Forelimb muscle (tissue), 1 donor: Measurements from ENCODE around the gene ERC1. TPM values are rescaled to one million over a fixed set of nuclear protein-coding genes. Genes with fewer than 3 reads are reported as not detected.
A peak's percentile ranks its signal among the peaks of the same experiment; 100 is the strongest.
"Not testable (repeated sequence)": the region's sequence is repeated elsewhere in the genome, so short reads cannot be mapped to it uniquely, and the experiment has no call there.

Source experiments
- DNase-seq: peaks from one replicate; pipeline ENCODE4 v3.0.0-alpha.2; 2013; ENCODE audit warnings: low read depth
- polyA plus RNA-seq: library from polyadenylated mRNA; unstranded; fragments of 120-200 nt; gene quantifications from one replicate; pipeline ENCODE4 v1.2.1, GENCODE V29; 2013; ENCODE audit not compliant: insufficient read length

Gene ERC1
- polyA plus RNA-seq, 1 donor, result 20.4 TPM

DNA sequence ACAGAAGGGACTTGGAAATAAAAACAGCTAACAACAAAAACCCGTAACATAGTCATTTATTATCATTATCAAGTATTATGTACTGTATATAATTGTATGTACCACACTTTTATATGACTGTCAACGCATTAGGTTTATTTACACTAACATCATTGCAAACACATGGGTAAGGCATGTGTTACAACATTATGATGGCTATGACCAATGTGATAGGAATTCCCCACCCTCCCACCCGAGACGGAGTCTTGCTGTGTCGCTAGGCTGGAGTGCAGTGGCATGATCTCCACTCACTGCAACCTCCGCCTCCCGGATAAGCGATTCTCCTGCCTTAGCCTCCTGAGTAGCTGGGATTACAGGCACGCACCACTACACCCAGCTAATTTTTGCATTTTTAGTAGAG, 82.6 kb downstream of the ERC1 start:
- DNase-seq, result no peak

DNA sequence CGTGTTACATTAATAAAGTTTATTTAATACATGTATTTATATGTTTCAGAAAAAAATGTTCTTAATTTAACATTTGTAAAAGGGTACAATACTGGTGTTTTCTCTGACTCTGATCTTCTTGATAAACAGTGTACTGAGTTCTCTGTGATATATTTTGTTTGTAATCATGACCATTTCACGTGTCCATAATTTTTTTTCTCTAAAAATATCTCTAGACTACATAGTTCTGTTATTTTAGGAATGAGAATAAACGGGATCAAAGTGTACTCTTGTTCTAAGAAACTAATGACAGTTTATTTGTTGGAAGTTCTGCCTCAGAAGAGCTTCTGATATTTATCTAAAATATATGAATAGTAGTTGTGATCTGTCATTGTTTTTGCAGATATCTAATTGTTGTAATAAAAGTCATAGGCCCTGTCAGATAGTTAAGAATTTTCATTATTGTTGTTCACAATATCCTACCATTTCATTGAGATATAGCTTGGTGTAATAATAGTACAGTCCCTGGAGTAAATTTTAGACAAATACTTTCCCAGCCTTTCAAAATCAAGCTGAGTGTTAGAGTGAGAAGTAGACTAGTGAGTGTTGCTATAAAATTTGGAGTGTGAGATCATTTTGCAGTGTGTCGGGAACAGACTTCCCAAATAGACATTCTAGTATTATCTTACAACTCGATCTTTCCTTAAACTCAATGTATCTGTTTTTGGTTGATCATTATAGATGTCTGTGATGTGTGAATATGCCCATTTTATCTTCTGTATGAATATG, 86.2 kb downstream of the ERC1 start:
- no peak for DNase-seq

DNA sequence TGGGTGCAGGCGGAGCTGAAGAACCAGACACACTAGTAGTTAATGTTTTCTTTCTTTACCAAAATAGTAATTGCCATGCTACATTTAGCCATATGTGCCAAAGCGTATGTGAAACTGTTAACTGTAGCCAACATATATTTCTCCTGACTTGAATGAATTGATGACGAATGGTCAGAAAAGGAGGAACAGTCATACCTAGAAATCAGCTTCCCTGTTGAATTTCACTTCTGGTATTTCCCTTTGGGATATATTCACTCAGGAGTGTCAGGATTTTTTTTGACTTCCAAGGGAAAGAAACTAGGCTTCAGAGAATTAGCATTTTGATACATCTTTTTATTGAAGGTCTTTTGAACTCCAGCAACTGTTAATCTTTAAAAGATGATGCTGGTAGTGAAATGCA, 87.0 kb downstream of the ERC1 start:
- no peak for DNase-seq

DNA sequence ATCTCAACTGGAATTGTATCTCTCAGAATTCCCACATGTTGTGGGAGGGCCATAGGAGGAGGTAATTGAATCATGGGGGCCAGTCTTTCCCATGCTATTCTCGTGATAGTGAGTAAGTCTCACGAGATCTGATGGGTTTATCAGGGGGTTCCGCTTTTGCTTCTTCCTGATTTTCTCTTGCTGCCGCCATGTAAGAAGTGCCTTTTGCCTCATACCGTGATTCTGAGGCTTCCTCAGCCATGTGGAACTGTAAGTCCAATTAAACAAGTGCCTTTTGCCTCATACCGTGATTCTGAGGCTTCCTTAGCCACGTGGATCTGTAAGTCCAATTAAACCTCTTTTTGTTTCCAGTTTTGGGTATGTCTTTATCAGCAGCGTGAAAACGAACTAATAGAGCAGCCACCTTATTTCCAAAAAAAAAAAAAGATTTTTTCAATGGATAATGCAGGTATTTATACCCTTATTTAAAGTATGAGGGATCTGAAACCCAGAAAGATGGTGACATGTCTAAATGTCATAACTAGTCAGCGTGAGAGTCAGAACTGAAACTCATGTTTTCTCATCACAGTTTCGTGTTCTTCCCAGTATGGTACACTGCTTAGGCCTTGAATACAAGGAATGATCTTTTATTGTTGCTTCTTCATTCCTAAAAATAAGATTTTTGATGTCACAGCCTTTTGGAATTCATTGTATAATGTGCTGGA, 89.6 kb downstream of the ERC1 start:
- no peak for DNase-seq

DNA sequence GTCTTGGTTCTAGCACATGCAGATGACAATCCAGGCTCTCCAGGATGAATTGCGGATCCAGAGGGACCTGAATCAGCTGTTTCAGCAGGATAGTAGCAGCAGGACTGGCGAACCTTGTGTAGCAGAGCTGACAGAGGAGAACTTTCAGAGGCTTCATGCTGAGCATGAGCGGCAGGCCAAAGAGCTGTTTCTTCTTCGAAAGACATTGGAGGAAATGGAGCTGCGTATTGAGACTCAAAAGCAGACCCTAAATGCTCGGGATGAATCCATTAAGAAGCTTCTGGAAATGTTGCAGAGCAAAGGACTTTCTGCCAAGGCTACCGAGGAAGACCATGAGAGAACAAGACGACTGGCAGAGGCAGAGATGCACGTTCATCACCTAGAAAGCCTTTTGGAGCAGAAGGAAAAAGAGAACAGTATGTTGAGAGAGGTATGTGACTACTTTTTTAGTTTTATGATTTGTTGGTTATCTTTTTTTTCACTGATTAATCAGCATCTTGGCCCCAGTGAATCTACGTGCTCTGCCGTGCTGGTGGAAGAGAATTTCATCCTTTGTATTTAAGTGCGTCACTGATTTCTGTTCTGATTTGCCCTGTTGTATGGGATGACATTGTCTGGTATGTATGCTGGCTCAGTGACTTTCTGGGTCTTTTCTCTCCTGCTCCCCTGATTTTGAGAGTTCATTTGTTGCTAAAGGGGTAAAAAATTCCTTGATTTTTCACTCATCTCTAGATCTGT, 92.3 kb downstream of the ERC1 start:
- DNase-seq, result no peak

DNA sequence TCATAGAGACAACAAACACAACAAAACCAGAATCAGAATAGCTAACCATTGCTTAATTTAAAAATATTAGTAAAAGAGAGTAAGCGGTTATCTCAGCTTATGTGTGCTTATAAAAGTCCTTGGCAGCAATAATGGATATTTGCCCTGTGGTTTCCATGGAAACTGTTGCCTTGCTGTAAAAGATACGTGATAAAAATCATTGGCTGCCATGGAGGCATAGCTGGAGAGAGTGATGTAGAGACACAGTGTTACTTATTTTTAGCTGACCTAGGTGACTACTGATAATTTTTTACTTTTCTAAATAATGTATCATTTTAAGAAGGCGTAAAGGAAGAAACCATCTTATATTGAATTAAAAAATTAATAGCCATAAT, 92.9 kb downstream of the ERC1 start:
- DNase-seq, result peak; percentile 17

DNA sequence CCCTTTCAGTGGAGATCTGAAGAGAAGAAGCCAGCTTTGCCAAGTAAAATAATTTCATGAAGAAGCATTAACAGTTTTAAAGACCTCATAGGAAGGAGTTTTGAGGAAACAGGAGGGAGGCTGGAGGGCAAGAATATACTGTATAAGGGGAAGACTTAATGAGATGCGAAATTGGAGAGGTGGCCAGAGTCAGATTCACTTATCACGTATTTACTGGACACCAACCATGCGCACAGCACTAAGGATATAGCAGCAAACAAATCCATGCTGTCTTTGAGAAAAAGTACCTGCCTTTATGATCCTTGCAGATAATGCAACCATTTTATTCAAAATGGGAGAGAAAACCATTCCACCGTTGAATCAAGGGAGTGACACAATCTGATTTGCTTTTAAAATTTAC, 100.3 kb downstream of the ERC1 start:
- no peak for DNase-seq

DNA sequence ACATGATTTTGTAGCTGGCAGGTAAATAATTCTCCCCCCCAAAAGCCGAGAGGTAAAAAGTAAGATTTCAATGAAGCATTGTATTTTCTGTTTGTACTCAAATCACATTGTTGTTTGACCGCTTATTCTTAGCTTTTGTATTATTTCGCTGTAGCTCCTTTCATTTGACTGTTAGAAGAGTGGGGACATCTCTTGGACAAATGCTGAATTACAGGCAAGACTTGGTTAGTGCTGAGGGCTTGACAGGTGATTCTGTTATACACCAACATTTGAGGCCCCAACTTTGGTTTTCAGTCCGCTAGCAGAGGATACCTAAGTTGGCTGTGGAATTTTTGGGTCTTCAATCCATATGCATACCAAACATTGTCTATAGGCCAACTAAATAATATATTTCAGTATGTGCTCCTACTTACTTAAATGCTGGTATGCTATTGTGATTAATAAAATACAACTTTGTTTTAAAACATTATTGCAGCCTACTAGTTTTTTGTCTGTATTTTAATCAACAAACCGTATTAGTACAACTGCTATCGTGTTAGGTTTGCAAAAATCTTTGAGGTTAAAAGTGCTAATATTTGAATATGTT, 102.2 kb downstream of the ERC1 start:
- DNase-seq, result peak; percentile 29

DNA sequence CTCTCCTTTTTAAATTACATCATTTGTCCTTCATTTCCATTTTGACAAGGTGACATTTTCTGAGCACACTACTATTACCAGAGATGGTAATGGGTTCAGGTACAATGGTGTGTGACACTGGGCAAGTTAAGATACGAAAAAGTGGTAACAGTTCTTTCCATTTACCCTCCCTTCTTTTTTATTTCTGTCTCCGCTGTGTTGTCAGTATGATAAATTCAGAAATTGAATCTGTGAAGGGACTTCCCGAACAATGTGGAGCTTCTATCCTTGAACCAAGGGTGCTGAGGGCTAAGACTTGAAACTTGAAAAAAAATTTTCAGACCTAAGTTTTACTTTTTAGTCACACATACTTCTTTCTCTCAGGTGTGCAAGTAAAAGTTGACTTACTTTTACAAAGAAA, 103.7 kb downstream of the ERC1 start:
- DNase-seq, result no peak

DNA sequence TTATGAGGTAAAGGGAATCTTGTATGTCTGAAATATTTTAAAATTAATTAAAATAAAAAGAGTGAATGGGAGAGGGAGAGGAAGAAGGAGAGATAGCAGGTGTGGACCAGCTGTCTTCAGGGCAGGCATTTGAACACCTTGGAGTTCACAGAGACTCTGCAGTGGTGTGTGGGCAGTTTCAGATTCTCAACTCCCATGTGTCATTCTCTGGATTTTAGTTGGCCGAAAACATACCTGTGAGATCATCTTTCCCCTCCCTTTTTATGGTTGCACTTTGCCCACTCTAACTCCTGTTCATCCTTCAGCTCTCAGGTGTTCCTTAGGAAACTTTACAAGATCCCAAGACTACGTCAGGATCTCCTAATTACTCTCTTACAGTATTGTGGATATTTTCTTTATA, 108.1 kb downstream of the ERC1 start:
- no peak for DNase-seq

DNA sequence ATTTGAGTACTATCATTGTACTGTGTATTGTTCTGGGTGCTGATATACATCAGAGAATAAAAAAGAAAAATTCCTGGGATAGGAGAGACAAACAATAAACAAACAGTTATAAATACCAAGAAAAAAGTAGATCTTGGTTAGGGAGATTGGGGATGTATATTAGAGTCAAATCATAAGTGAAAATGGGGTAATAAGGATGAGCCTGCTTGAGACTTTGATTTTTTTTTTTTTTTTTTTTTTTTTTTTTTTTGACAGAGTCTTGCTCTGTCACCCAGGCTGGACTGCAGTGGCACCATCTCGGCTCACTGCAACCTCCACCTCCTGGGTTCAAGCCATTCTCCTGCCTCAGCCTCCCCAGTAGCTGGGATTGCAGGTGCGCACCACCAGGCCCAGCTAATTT, 108.6 kb downstream of the ERC1 start:
- DNase-seq, result not testable (repeated sequence)

DNA sequence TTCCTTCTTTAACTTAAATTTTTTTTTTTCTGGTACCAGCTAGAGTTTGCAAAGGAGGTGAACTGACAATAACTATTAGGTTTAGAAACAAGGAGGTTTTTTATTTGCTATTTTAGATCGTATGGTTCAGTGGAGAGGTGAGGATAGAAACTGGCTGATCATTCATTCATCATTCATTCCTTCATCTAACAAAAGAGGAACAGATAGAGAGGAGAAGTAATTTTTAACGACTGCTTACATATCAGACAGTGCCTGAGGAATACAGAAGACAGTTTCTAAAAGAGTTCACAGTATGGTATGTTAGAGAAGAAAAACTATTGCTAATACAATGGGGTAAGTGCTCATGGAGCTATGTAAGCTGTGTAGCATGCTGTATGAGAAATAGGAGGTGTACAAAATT, 111.1 kb downstream of the ERC1 start:
- DNase-seq, result no peak

DNA sequence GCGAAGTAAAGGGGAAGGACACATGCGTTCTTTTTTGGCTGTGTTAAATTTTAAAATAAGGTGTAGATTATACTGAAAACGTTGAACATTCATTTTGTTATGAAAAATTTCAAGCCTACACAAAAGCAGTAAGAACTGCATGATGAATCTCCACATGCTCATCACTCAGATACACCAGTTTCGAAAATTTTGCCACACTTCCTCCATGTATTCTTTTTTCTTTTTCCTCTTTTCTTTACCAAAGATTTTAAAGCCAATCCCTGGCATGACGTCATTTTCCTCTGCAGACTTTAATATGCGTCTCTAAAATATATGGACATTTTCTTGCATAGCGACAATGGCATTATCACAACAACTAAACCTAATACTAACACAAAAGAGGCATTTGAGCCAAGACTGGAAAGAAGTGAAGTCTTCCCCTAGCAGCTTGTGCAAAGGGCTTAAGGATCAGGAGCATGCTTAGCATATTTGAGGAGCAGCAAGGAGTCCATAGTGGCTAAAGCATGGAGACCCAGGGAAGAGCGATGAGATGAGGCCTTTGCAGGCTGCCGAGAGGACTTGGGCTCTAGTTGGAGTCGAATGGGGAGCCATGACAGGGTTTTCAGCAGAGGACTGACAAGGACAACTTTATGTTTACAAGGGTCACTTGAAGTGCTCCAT, 111.9 kb downstream of the ERC1 start:
- DNase-seq, result no peak

DNA sequence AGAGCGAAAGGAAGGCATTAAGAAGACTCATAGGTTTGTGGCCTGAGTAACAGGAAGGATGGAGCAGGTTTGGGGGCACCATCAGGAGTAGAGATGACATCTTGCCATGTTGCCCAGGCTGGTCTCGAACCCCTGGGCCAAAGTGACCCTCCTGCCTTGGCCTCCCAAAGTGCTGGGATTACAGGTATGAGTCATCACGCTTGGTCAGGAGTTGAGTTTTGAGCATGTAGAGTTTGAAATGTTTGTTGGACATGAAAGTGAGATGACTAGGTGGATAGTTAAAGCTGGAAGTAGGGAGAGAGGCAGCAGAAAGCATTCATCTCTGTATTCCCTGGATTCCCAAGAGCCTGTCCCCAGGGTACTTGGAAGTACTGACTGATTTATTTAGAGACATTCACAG, 112.6 kb downstream of the ERC1 start:
- no peak for DNase-seq

DNA sequence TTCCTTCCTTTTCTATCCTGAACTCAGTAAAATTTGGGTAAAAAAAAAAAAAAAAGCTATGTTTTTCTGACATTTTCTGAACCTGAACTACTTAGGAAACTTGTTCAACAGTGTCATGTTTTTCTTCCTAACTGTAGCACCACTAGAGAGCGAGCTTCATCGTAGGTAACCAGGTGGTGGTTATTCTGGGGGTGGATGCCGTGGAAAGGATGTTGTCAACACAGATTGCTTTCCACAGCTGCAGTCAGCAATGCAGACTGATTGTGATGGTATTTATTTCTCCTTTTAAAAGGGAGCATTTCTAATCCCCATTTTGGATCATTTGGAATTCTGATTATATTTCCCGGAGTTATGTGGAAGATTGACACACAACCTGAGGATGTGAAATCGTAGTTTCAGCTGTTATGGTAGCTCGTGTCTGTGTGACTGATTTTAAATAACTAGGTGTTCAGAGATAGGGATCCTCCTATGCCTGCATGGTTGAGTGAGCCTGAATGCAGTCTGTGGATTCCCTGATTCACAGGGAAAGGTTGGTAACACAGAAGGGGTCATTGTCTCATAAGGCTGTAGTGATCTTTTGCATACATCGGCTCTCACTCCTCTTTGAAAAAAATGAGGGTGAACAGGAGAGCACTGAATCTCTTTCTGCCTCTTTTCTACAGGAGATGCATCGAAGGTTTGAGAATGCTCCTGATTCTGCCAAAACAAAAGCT, 113.2 kb downstream of the ERC1 start:
- no peak for DNase-seq

DNA sequence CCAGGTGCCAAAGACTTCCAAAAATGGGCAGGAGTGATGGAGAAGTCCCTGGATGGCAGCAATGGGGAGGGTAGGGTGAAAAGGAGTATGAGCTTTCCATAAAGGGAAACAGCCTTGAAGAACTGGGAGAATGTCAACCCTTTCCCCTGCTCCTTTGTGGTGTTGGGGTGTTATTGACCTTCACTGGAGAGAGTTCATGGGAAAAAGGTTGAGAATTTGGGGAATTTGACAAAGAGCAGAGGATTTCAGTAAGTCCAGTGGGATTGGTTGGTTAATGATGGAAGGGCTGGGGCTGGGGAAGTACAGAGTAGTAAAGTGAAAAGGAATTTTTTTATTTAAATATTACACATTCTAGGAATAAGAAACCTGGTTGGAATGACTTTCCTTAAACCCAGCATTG, 116.6 kb downstream of the ERC1 start:
- DNase-seq, result no peak

DNA sequence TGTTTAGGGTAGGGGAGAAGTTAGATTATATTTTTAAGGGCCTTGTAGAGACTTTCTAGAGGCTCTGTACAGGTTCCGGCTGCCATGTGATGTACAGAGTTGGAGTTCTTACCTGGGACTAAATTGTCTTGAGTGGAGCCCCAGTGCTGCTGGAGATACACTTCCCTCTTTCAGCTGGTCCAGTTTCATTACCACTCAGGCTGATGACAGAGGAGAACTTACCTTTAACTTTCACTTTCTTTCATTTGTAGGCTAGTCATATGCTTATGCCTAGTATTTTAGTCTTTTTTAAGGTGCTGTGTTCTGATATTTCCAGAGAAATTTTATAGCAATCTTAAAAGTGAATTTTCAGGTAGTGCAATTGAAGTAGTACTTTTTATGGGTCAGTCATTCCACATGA, 117.3 kb downstream of the ERC1 start:
- no peak for DNase-seq

DNA sequence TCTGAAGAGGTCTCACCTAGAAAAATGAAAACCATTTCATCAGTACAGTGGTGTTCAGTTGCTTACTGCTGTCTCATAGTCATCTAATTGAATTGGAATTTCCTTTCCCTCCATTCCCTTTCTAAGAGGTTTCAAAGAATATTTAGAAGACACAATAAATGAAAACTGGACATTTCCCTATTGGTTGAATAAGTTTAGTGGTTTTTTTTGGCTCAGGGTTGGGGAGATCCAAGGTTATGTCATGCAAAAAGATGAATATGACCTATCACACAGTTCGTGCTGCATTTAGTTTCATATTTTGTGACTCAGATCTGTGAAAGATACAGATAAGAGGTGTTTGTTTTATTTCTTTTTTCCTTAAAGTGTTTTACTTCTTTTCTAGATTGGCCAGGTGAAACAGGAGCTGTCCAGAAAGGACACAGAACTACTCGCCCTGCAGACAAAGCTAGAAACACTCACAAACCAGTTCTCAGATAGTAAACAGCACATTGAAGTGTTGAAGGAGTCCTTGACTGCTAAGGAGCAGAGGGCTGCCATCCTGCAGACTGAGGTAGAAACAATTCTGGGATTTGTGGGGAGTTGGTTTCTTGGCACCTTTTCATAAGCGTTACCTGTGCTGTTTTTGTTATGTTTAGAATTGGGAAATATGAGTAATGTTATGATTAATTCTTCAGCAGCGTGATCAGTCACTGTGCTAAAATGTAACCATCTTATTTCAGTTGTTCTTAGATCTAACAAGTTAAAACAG, 124.6 kb downstream of the ERC1 start:
- DNase-seq, result no peak

DNA sequence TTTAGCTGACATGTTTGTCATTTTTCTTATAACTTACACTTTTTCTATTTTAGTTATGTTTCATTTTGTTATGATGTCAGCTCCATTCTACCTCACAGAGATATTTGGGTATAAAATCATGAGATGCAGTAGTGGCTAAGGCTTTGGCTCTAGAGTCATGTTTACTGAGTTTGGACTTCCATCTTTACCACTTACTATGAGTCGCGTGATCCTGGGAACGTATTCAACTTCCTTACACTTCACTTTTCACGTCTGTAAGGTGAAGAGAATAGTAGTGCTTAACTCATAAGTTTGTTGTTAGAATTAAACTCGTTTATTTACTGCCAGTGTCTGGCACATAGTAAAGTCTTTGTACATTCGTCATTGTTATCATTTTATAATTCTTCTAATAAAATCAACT, 126.3 kb downstream of the ERC1 start:
- no peak for DNase-seq

DNA sequence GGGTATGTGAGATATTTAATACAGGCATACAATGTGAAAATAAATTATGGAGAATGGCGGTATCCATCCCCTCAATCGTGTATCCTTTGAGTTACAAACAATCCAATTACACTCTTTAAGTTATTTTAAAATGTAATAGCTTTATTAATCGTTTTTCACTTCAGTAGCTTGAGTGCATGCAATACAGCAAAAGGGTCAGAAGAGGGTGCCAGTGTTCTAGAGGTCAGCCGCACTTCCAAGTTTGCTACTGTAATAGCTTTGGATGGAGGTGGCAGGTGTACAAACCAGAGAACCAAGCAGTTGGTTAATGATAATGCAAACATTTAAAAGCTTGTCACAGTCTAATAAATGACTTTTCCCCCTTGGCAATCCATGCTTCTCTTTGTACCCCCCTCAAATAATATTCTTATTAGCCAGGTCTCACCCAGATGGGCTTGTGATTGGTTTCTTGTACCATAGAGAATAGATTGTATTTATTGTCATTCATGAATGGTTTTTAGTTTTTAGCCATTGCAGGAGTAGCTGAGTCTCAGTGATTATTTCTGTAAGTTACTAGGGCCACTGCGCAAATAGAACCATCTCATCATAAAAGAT, 127.0 kb downstream of the ERC1 start:
- peak; percentile 35 for DNase-seq
